Testis (tissue), 3 donors: ENCODE measurements around the gene CD55. TPM values are rescaled to one million over a fixed set of nuclear protein-coding genes. Genes with fewer than 3 reads are reported as not detected.
"Not testable (repeated sequence)": the region's sequence is repeated elsewhere in the genome, so short reads cannot be mapped to it uniquely, and the experiment has no call there.

Experiments
- DNase-seq: peaks from one replicate; pipeline ENCODE4 v3.0.0-alpha.2; 2019
- H3K27ac ChIP-seq, 2 donors: fragments of 200-600 bp; sonication (generic); one replicate each; pipeline ENCODE4 v1.5.1; 2019
- H3K27me3 ChIP-seq: fragments of 200-600 bp; sonication (generic); one replicate; pipeline ENCODE4 v1.5.1; 2019
- H3K36me3 ChIP-seq: fragments of 200-600 bp; sonication (generic); one replicate; pipeline ENCODE4 v1.5.1; 2017; ENCODE audit warnings: low read depth; ENCODE audit errors: missing control alignments
- H3K4me1 ChIP-seq: fragments of 200-600 bp; sonication (generic); one replicate; pipeline ENCODE4 v1.5.1; 2019
- H3K4me3 ChIP-seq, 2 donors: fragments of 200-600 bp; sonication (generic); one replicate each; pipeline ENCODE4 v1.5.1; 2017 to 2019
- H3K9me3 ChIP-seq: fragments of 200-600 bp; sonication (generic); one replicate; pipeline ENCODE4 v1.5.1; 2017
- CTCF ChIP-seq, 3 experiments: fragments of 450-650 bp in 2 of 3; fragments of 200-600 bp in 1 of 3; sonication (generic) in 1 of 3; IDR thresholded peaks; one replicate each; pipeline ENCODE4 v1.5.1; 2016 to 2019; ENCODE audit warnings: antibody characterized with exemption in 3 of 3, mild to moderate bottlenecking in 2 of 3, moderate library complexity in 1 of 3
- POLR2A ChIP-seq: fragments of 450-650 bp; IDR thresholded peaks from one replicate; pipeline ENCODE4 v1.6.1; 2017; ENCODE audit warnings: antibody characterized with exemption, mild to moderate bottlenecking, moderate library complexity
- WGBS, 2 donors: methylation state at CpG; one replicate each; pipeline ENCODE4 v1.1.5; 2018; 5-methylcytosine and 5-hydroxymethylcytosine counted together
- intact Hi-C: fragments of 100-400 bp; cut with DNase I; formaldehyde crosslinking; loops from one replicate; pipeline ENCODE4 v1.15.1; 2023; ENCODE audit warnings: low total_unique reads
- polyA plus RNA-seq: library from polyadenylated mRNA; stranded (reverse); fragments of 350-450 nt; fragmentation: Illumina TruSeq; extraction: RNeasy Lipid Tissue Mini Kit (QIAGEN cat#74804); gene quantifications from one replicate; pipeline ENCODE4 v1.2.3, GENCODE V29; 2014; ENCODE audit warnings: low read depth, low replicate concordance; ENCODE audit not compliant: insufficient read depth
- total RNA-seq, 2 donors: library from RNA; depleted of rRNA; stranded (reverse); fragments of >200 nt; gene quantifications; one replicate each; pipeline ENCODE4 v1.2.3, GENCODE V29; 2016

CD55 gene
- total and polyA plus RNA-seq, 3 donors from 2014 or later: 38.0 to 60.6 (median 45.7) TPM

- Histone ChIP-seq H3K9me3 (no peaks in the 10 kb centered on the region), H3K4me1 (peaks cover 1% of the 10 kb centered on the region), H3K36me3 (no peaks in the 10 kb centered on the region), H3K27me3 (no peaks in the 10 kb centered on the region), H3K27ac (no peak overlapping the region), H3K4me3 (no peak overlapping the region)
- TF ChIP-seq POLR2A (no peak), CTCF (IDR thresholded peaks at IDR 0.05) (no peak)
- DNase-seq: no peak
- intact Hi-C loops: no loop called here
- WGBS, 2 donors: 90 to 91% methylated on average over 3 of the region's 3 CpGs
These were observed 3.9 kb upstream of the CD55 start for GRCh38 chr1:207317561-207317960.

GRCh38 chr1:207318072-207318619 lies 3.3 kb upstream of the CD55 start:
- 86 to 91% methylated on average over 3 of the region's 3 CpGs for WGBS, 2 donors
- no peak overlapping the region for H3K27ac ChIP-seq
- intact Hi-C loops: no loop called here
- no peaks in the 10 kb centered on the region for H3K9me3 ChIP-seq
- no peaks in the 10 kb centered on the region for H3K27me3 ChIP-seq
- H3K4me3 ChIP-seq: no peak overlapping the region
- no peaks in the 10 kb centered on the region for H3K36me3 ChIP-seq
- no peak for TF ChIP-seq CTCF (IDR thresholded peaks at IDR 0.05)
- no peak for TF ChIP-seq POLR2A
- no peak for DNase-seq
- H3K4me1 ChIP-seq: peaks cover 4% of the 10 kb centered on the region

GRCh38 chr1:207319199-207319598 lies 2.3 kb upstream of the CD55 start:
- intact Hi-C loops: no loop called here
- H3K4me1 ChIP-seq: peaks cover 4% of the 10 kb centered on the region
- no peak overlapping the region for H3K27ac ChIP-seq
- H3K4me3 ChIP-seq: no peak overlapping the region
- no peak for DNase-seq
- H3K9me3 ChIP-seq: no peaks in the 10 kb centered on the region
- H3K27me3 ChIP-seq: no peaks in the 10 kb centered on the region
- TF ChIP-seq POLR2A (no peak), CTCF (IDR thresholded peaks at IDR 0.05) (no peak)
- H3K36me3 ChIP-seq: no peaks in the 10 kb centered on the region

GRCh38 chr1:207320105-207320504 lies 1.4 kb upstream of the CD55 start:
- H3K36me3 ChIP-seq, intact Hi-C loops, H3K4me3 ChIP-seq, H3K4me1 ChIP-seq, H3K27me3 ChIP-seq, H3K9me3 ChIP-seq, DNase-seq: not testable (repeated sequence)
- H3K27ac ChIP-seq: peak overlapping the region in 1 of 2 donors; percentile 87
- WGBS, 2 donors: 11 to 14% methylated on average over 1 of the region's 1 CpG

- TF ChIP-seq POLR2A (no peak), CTCF (IDR thresholded peaks at IDR 0.05) (no peak)
- intact Hi-C loops: no loop called here
- Histone ChIP-seq H3K36me3 (no peaks in the 10 kb centered on the region), H3K4me3 (peak overlapping the region; percentile 69 to 80), H3K4me1 (peaks cover 4% of the 10 kb centered on the region), H3K27ac (peak overlapping the region; percentile 66 to 87), H3K9me3 (no peaks in the 10 kb centered on the region), H3K27me3 (no peaks in the 10 kb centered on the region)
- DNase-seq: peak; percentile 44
- 0 to 1% methylated on average over 10 to 23 of the region's 37 CpGs for WGBS, 2 donors
These were observed 540 bp downstream of the CD55 start for GRCh38 chr1:207321790-207322645.
